SK-N-SH (cell line): ENCODE results near the gene THOC7. TPM values are rescaled to one million over a fixed set of nuclear protein-coding genes. Genes with fewer than 3 reads are reported as not detected.

ENCODE experiments used
- CTCF ChIA-PET: fragments of 300-600, 350-600 bp; formaldehyde crosslinking; extraction: SDS; loops from one replicate; lab custom pipeline; 2021; lab: Yijun Ruan, JAX
- POLR2A ChIA-PET: fragments of 350-600 bp; sonication (Branson Sonifier 250); formaldehyde crosslinking; extraction: SDS; loops from one replicate; lab custom pipeline; 2020; ENCODE audit warnings: antibody characterized with exemption, inconsistent platforms; lab: Yijun Ruan, JAX
- DNase-seq: peaks from one replicate; pipeline ENCODE4 v3.0.0; 2012
- H2AFZ ChIP-seq: fragments of 200-600 bp; sonication (generic); 2 replicates; pipeline ENCODE4 v1.8.1; 2016; ENCODE audit warnings: antibody characterized with exemption, mild to moderate bottlenecking, low read depth
- H3F3A ChIP-seq: fragments of 200-600 bp; sonication (generic); replicated peaks from 2 replicates; pipeline ENCODE3; 2016; ENCODE audit warnings: antibody characterized with exemption, mild to moderate bottlenecking; ENCODE audit not compliant: insufficient read depth
- H3K27ac ChIP-seq, 2 experiments: fragments of 200-500 bp in 1 of 2; fragments of 200-600 bp in 1 of 2; sonication (Bioruptor generic) in 1 of 2; sonication (generic), shearing (Covaris generic) in 1 of 2; 2 replicates each; pipeline versions ENCODE4 v1.5.1 to v1.6.1; 2014 to 2016; ENCODE audit warnings: low read depth in 2 of 2, inconsistent platforms in 1 of 2, low read length in 1 of 2, mild to moderate bottlenecking in 1 of 2, mixed read lengths in 1 of 2
- H3K27me3 ChIP-seq: fragments of 200-600 bp; sonication (generic), shearing (Covaris generic); 2 replicates; pipeline ENCODE4 v1.6.1; 2016; ENCODE audit warnings: mixed run types; ENCODE audit not compliant: insufficient read depth
- H3K36me3 ChIP-seq, 2 experiments: fragments of 200-500 bp in 1 of 2; fragments of 200-600 bp in 1 of 2; sonication (Bioruptor generic) in 1 of 2; sonication (generic) in 1 of 2; replicated peaks in 1 of 2; 2 replicates each; pipeline versions ENCODE3 to v1.5.1; 2014 to 2016; ENCODE audit warnings: low read length in 1 of 2, mild to moderate bottlenecking in 1 of 2; ENCODE audit not compliant: insufficient read depth in 2 of 2, control insufficient read depth in 1 of 2
- H3K4me1 ChIP-seq, 2 experiments: fragments of 200-500 bp in 1 of 2; fragments of 200-600 bp in 1 of 2; sonication (Bioruptor generic) in 1 of 2; sonication (generic), shearing (Covaris generic) in 1 of 2; 2 replicates each; pipeline versions ENCODE4 v1.5.1 to v1.6.1; 2014 to 2016; ENCODE audit warnings: low read depth in 1 of 2, low read length in 1 of 2, mixed run types in 1 of 2; ENCODE audit not compliant: insufficient read depth in 2 of 2, control insufficient read depth in 1 of 2
- H3K4me2 ChIP-seq: fragments of 200-600 bp; sonication (generic), shearing (Covaris generic); 2 replicates; pipeline ENCODE4 v1.6.1; 2017; ENCODE audit warnings: mixed run types
- H3K4me3 ChIP-seq, 2 experiments: fragments of 200-500 bp in 1 of 2; fragments of 200-600 bp in 1 of 2; sonication (Bioruptor generic) in 1 of 2; sonication (generic), shearing (Covaris generic) in 1 of 2; 2 replicates each; pipeline versions ENCODE4 v1.5.1 to v1.8.1; 2014 to 2016; ENCODE audit warnings: low read depth in 2 of 2, inconsistent platforms in 1 of 2, low read length in 1 of 2, mild to moderate bottlenecking in 1 of 2, mixed read lengths in 1 of 2, moderate library complexity in 1 of 2
- H3K79me2 ChIP-seq: fragments of 200-600 bp; sonication (generic); 2 replicates; pipeline ENCODE4 v1.8.1; 2017; ENCODE audit warnings: mild to moderate bottlenecking; ENCODE audit not compliant: insufficient read depth
- H3K9ac ChIP-seq: fragments of 200-600 bp; sonication (generic); 2 replicates; pipeline ENCODE4 v1.6.1; 2017; ENCODE audit warnings: mixed run types
- H3K9me2 ChIP-seq: fragments of 200-600 bp; sonication (generic); 2 replicates; pipeline ENCODE4 v1.6.1; 2017; ENCODE audit warnings: mixed run types
- H3K9me3 ChIP-seq: fragments of 200-600 bp; sonication (generic); 2 replicates; pipeline ENCODE4 v1.6.1; 2017; ENCODE audit warnings: mixed run types, mild to moderate bottlenecking, moderate library complexity
- H4K20me1 ChIP-seq: fragments of 200-600 bp; sonication (generic); 2 replicates; pipeline ENCODE4 v1.6.1; 2017; ENCODE audit warnings: mild to moderate bottlenecking, mixed run types; ENCODE audit not compliant: insufficient read depth
- CHD2 ChIP-seq: fragments of 150-350 bp; IDR thresholded peaks from 2 replicates; pipeline ENCODE4 v1.6.1; 2018; ENCODE audit warnings: low read length; ENCODE audit not compliant: partially characterized antibody
- ELF1 ChIP-seq: IDR thresholded peaks from 2 replicates; pipeline ENCODE4 v1.4.0; 2012
- EP300 ChIP-seq, 2 experiments: IDR thresholded peaks; 2 replicates each; pipeline versions ENCODE4 v1.4.0 to v1.6.1; 2012; ENCODE audit warnings: borderline replicate concordance in 1 of 2, low read depth in 1 of 2, low read length in 1 of 2
- FOSL2 ChIP-seq: IDR thresholded peaks from 2 replicates; pipeline ENCODE4 v1.4.0; 2012; ENCODE audit warnings: low read depth, mild to moderate bottlenecking, moderate library complexity, borderline replicate concordance
- JUND ChIP-seq: IDR thresholded peaks from 2 replicates; pipeline ENCODE4 v1.4.0; 2012
- MXI1 ChIP-seq: IDR thresholded peaks from 2 replicates; pipeline ENCODE4 v1.6.1; 2012; ENCODE audit warnings: mild to moderate bottlenecking, low read depth, low read length, improper control_type of control experiment
- NFIC ChIP-seq: IDR thresholded peaks from 2 replicates; pipeline ENCODE4 v1.4.0; 2012; ENCODE audit warnings: borderline replicate concordance
- PBX3 ChIP-seq: IDR thresholded peaks from 2 replicates; pipeline ENCODE4; 2012
- POLR2AphosphoS5 ChIP-seq: IDR thresholded peaks from 2 replicates; pipeline ENCODE4 v1.6.1; 2012; ENCODE audit warnings: low read depth, low read length
- RAD21 ChIP-seq: IDR thresholded peaks from 2 replicates; pipeline ENCODE4 v1.6.1; 2012; ENCODE audit warnings: mild to moderate bottlenecking, low read length
- RXRA ChIP-seq: IDR thresholded peaks from 2 replicates; pipeline ENCODE4 v1.4.0; 2012; ENCODE audit warnings: low read depth, mild to moderate bottlenecking, borderline replicate concordance
- SIN3A ChIP-seq: IDR thresholded peaks from 2 replicates; pipeline ENCODE4 v1.6.1; 2012; ENCODE audit warnings: low read depth, mild to moderate bottlenecking, low read length, moderate library complexity, borderline replicate concordance
- SMC3 ChIP-seq: IDR thresholded peaks from 2 replicates; pipeline ENCODE4 v1.6.1; 2012; ENCODE audit warnings: low read depth, low read length, improper control_type of control experiment
- TAF1 ChIP-seq: IDR thresholded peaks from 2 replicates; pipeline ENCODE4 v1.6.1; 2012; ENCODE audit warnings: low read depth, mild to moderate bottlenecking, low read length, moderate library complexity, borderline replicate concordance
- TCF12 ChIP-seq: IDR thresholded peaks from 2 replicates; pipeline ENCODE4 v1.4.0; 2012
- TEAD4 ChIP-seq: IDR thresholded peaks from 2 replicates; pipeline ENCODE4 v1.4.0; 2012; ENCODE audit warnings: mild to moderate bottlenecking, borderline replicate concordance; ENCODE audit not compliant: insufficient read depth
- USF2 ChIP-seq: fragments of 150-350 bp; IDR thresholded peaks from 2 replicates; pipeline ENCODE4 v1.6.1; 2017; ENCODE audit warnings: antibody characterized with exemption, low read length, low read depth, borderline replicate concordance
- WGBS: methylation state at CpG from one replicate; pipeline ENCODE4 v1.1.6; 2017; ENCODE audit warnings: low lambda C conversion rate; 5-methylcytosine and 5-hydroxymethylcytosine counted together
- polyA plus RNA-seq, 3 experiments: library from polyadenylated mRNA; depleted of rRNA; stranded (reverse); fragments of >200 nt; gene quantifications; 2 replicates each; pipeline ENCODE4 v1.2.3, GENCODE V29; 2012
- TF ChIP-seq, protein P1 (sequence below): IDR thresholded peaks from 2 replicates; pipeline ENCODE4 v1.4.0; 2012; ENCODE audit warnings: low read depth, borderline replicate concordance

Gene THOC7
- polyA plus RNA-seq, 1 of the 3 experiments (the other 2 are of a cell fraction), result 35.6 TPM

- peaks cover 82% of the 10 kb centered on the region for H4K20me1 ChIP-seq
- peaks cover 13% of the 10 kb centered on the region for H3F3A ChIP-seq
- peaks cover 91% of the 10 kb centered on the region for H3K79me2 ChIP-seq
- no peaks in the 10 kb centered on the region for H3K27me3 ChIP-seq
- ChIA-PET POLR2A (no interaction called here), CTCF (interaction anchor here (0.6 to 1.4 kb wide), 4 partner anchors 19 to 1383 kb away, joined by 3 read pairs; no protein-coding TSS in a partner anchor)
- H3K4me2 ChIP-seq, result no peak overlapping the region
- H3K9ac ChIP-seq, result no peak overlapping the region
- no peak for TF ChIP-seq MXI1
- peaks cover 26 to 29% of the 10 kb centered on the region in 2 experiments for H3K4me1 ChIP-seq
- H3K27ac ChIP-seq, result no peak overlapping the region
- H3K4me3 ChIP-seq, result no peak overlapping the region
- H3K36me3 ChIP-seq, result no peaks in the 10 kb centered on the region
- H2AFZ ChIP-seq, result no peak overlapping the region
- no peaks in the 10 kb centered on the region for H3K9me3 ChIP-seq
- no peaks in the 10 kb centered on the region for H3K9me2 ChIP-seq
- WGBS, result 98% methylated on average over 3 of the region's 3 CpGs
- no peak for DNase-seq
Measured at GRCh38 chr3:63874769-63875168, 11.2 kb upstream of the THOC7 start.

- ChIA-PET POLR2A (no interaction called here), CTCF (interaction anchor here (1.3 kb wide), 1 partner anchor 13 kb away, joined by 3 read pairs; no protein-coding TSS in a partner anchor)
- Histone ChIP-seq H4K20me1 (peaks cover 60% of the 10 kb centered on the region), H3K4me2 (peak overlapping the region; percentile 34; the same call in 1 of the 2 replicates), H3K79me2 (peaks cover 88% of the 10 kb centered on the region), H3K36me3 (peaks cover 0 to 5% of the 10 kb centered on the region in 2 experiments), H3F3A (peaks cover 13% of the 10 kb centered on the region), H3K4me3 (no peak overlapping the region), H3K27ac (peak overlapping the region in 1 of 2 experiments; percentile 65; a peak in 3 of 4 replicates), H2AFZ (no peak overlapping the region), H3K27me3 (no peaks in the 10 kb centered on the region), H3K9me2 (no peaks in the 10 kb centered on the region), H3K9me3 (no peaks in the 10 kb centered on the region), H3K9ac (no peak overlapping the region), H3K4me1 (peaks cover 12 to 19% of the 10 kb centered on the region in 2 experiments)
- DNase-seq, result no peak
- 25% methylated on average over 2 of the region's 2 CpGs for WGBS
- TF ChIP-seq RXRA (no peak; the same call in 1 of the 2 replicates), USF2 (no peak), PBX3 (peak; percentile 77), SIN3A (no peak), ELF1 (no peak), EP300 (IDR thresholded peaks at IDR 0.05; ENCODE audit: borderline replicate concordance in 1 of 2, low read depth in 1 of 2, low read length in 1 of 2) (no peak), TCF12 (peak; percentile 53), TEAD4 (0 out of 2 replicates have a peak, but pooled peaks have one; percentile 26), CHD2 (no peak), FOSL2 (peak; percentile 65), JUND (peak; percentile 57), SMC3 (no peak), TAF1 (0 out of 2 replicates have a peak, but pooled peaks have one; percentile 28), RAD21 (no peak), NFIC (peak; percentile 41; the same call in 1 of the 2 replicates), POLR2AphosphoS5 (peak; percentile 23; the same call in 1 of the 2 replicates)
- TF ChIP-seq, protein P1, sequence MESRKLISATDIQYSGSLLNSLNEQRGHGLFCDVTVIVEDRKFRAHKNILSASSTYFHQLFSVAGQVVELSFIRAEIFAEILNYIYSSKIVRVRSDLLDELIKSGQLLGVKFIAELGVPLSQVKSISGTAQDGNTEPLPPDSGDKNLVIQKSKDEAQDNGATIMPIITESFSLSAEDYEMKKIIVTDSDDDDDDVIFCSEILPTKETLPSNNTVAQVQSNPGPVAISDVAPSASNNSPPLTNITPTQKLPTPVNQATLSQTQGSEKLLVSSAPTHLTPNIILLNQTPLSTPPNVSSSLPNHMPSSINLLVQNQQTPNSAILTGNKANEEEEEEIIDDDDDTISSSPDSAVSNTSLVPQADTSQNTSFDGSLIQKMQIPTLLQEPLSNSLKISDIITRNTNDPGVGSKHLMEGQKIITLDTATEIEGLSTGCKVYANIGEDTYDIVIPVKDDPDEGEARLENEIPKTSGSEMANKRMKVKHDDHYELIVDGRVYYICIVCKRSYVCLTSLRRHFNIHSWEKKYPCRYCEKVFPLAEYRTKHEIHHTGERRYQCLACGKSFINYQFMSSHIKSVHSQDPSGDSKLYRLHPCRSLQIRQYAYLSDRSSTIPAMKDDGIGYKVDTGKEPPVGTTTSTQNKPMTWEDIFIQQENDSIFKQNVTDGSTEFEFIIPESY, result no peak
Measured at GRCh38 chr3:63872135-63872924, 8.7 kb upstream of the THOC7 start.
